Coronary artery (tissue), 2 donors: ENCODE results near the gene RTEL1.
"Not testable (repeated sequence)": the region's sequence is repeated elsewhere in the genome, so short reads cannot be mapped to it uniquely, and the experiment has no call there.

Experiments used
- DNase-seq: peaks from one replicate; pipeline ENCODE4 v3.0.0-alpha.2; 2017; ENCODE audit warnings: low spot score
- H3K27ac ChIP-seq, 2 donors: fragments of 200-600 bp; sonication (generic); one replicate each; pipeline ENCODE4 v1.5.1; 2016 to 2019
- H3K4me3 ChIP-seq: fragments of 200-600 bp; sonication (generic); 2 replicates; pipeline ENCODE4 v1.5.1; 2016; ENCODE audit warnings: mild to moderate bottlenecking, moderate library complexity
- CTCF ChIP-seq: fragments of 200-600 bp; sonication (generic); IDR thresholded peaks from one replicate; pipeline ENCODE4 v1.5.1; 2019; ENCODE audit warnings: antibody characterized with exemption

The RTEL1 gene

DNA sequence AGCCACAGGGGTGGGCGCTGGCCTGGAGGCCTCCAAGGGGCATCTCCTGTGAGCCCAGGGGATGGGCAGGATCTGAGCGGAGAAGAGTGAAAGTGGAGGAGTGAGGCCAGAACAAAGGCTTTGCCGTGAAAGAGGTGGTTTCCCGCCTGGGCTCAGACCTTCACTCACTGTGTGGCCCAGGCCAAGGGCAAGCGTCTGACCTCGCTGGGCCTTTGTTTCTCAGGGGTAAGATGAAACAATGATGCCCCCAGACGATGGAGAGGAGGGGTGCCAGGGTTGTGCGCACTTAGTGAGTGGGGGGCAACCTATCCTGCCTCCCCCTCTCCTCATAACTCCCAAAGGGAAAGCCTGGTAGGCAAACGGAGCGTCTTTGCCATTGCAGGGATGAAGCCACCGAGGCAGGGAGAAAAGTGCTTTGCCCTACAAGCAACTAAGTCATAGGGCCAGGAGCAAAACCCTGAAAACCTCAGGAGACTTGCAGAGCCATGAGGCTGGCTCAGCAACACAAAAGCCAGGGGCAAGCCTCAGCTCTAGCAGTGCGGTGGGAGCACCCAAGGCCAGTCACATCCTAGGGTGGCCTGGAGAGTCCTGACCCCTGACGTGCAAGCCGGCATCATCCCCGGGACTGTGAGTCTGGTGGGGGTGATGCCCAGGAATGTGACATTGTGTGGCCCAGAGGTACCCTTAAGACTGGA is 4.0 kb upstream of the RTEL1 start:
- DNase-seq, result no peak
- TF ChIP-seq CTCF, result no peak
- H3K27ac ChIP-seq, result peak overlapping the region in 1 of 2 donors; percentile 63
- H3K4me3 ChIP-seq, result peak overlapping the region; percentile 80

DNA sequence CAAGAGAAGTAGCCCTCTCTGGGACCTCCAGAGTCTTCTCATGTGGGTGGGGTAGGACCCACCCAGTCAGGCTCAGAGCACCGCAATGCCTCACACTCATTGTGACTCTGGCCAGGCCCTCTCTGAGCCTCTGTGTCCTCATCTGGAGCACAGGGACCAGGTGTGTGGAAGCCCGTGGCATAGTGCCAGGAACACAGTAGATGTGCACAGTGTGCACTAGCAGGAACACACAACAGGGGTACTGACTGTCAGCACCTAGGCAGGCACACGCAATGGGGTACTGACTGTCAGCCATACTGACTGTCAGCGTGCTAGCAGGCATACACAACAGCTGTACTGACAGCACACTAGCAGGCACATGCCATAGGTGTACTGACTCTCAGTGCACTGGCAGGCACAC is 2.9 kb upstream of the RTEL1 start:
- no peak overlapping the region for H3K27ac ChIP-seq
- no peak overlapping the region for H3K4me3 ChIP-seq
- no peak for DNase-seq
- no peak for TF ChIP-seq CTCF

DNA sequence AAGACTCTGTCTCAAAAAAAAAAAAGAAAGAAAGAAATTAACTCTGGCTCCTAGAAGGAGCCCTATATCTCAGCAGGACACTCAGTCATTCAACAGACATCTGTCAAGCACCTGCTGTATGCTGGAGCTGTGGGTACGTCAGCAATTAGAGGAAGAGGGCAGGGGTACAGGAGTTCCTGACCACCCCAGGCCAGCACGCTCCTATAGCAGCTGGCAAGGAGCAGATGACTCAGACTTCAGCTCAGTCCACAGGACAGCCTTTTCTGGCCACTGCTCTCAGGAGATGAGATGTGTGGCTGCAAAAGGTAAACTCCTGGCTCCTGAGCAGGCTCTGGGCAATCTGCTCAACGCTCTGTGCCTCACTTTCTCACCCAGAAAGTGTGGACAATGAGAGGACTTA is 1.7 kb upstream of the RTEL1 start:
- Histone ChIP-seq H3K27ac (no peak overlapping the region), H3K4me3 (no peak overlapping the region)
- no peak for TF ChIP-seq CTCF
- no peak for DNase-seq

- Histone ChIP-seq H3K4me3 (peak overlapping the region; percentile 87), H3K27ac (peak overlapping the region; percentile 77 to 88)
- TF ChIP-seq CTCF, result no peak
- DNase-seq, result no peak
Measured at GRCh38 chr20:63657260-63657936, 714 bp upstream of the RTEL1 start.

GRCh38 chr20:63658749-63659187 is 656 bp downstream of the RTEL1 start:
- no peak for DNase-seq
- H3K4me3 ChIP-seq, result peak overlapping the region; percentile 87
- no peak for TF ChIP-seq CTCF
- peak overlapping the region; percentile 77 to 88 for H3K27ac ChIP-seq

DNA sequence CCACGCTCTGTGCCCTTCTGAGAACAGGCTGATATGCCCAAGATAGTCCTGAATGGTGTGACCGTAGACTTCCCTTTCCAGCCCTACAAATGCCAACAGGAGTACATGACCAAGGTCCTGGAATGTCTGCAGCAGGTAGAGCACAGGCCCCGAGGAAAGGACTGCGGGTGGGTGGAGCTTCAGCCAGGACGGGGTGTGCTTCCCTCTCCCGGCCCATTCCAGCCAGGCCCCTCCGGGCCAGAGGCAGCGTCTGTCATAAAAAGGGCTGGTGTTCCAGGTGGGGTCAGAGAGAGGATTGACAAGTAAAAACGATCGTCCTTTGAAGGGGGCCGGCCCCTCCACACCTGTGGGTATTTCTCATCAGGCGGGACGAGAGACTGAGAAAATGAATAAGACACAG is 1.3 kb downstream of the RTEL1 start:
- no peak for TF ChIP-seq CTCF
- H3K4me3 ChIP-seq, result peak overlapping the region; percentile 87

GRCh38 chr20:63660174-63660573 is 2.1 kb downstream of the RTEL1 start:
- not testable (repeated sequence) for DNase-seq, H3K4me3 ChIP-seq, H3K27ac ChIP-seq

More for the DNA sequence above, 1.3 kb downstream of the RTEL1 start:
- no peak for DNase-seq
- H3K27ac ChIP-seq, result peak overlapping the region in 1 of 2 donors; percentile 88
